HepG2 (cell line): Measurements from ENCODE around the gene MTOR. TPM values are rescaled to one million over a fixed set of nuclear protein-coding genes. Genes with fewer than 3 reads are reported as not detected.

ENCODE experiments used
- CEBPZ ChIP-seq: IDR thresholded peaks from 2 replicates; pipeline ENCODE4 v1.6.1; 2012; ENCODE audit warnings: low read length, improper control_type of control experiment
- CTCF ChIP-seq: sonication (generic); formaldehyde crosslinking; IDR thresholded peaks from 2 replicates; pipeline ENCODE4 v1.5.0; 2020; ENCODE audit warnings: mild to moderate bottlenecking, missing genetic modification reagents, moderate library complexity
- MEIS2 ChIP-seq: sonication (generic); formaldehyde crosslinking; IDR thresholded peaks from 2 replicates; pipeline ENCODE4 v1.9.0; 2021; ENCODE audit warnings: mild to moderate bottlenecking, missing genetic modification reagents
- MLX ChIP-seq: IDR thresholded peaks from 2 replicates; pipeline ENCODE4 v1.6.1; 2016
- NFKBIZ ChIP-seq: IDR thresholded peaks from 2 replicates; pipeline ENCODE4 v1.6.1; 2018; ENCODE audit warnings: missing genetic modification reagents, missing compliant biosample characterization
- NR2F1 ChIP-seq, 2 experiments: fragments of 450-650 bp in 1 of 2; formaldehyde crosslinking in 1 of 2; IDR thresholded peaks; 2 replicates each; pipeline versions ENCODE4 v1.5.0 to v1.6.1; 2016 to 2020; ENCODE audit warnings: mild to moderate bottlenecking in 1 of 2, missing compliant biosample characterization in 1 of 2, missing genetic modification reagents in 1 of 2, moderate library complexity in 1 of 2
- PLRG1 ChIP-seq: fragments of 450-650 bp; conservative IDR thresholded peaks from 2 replicates; pipeline ENCODE4 v1.6.1; 2016
- POLR2AphosphoS5 ChIP-seq: IDR thresholded peaks from 2 replicates; pipeline ENCODE4 v1.6.1; 2012; ENCODE audit warnings: low read depth, low read length
- RBFOX2 ChIP-seq: fragments of 200-400 bp; formaldehyde crosslinking; IDR thresholded peaks from 2 replicates; pipeline ENCODE4 v1.6.1; 2017; ENCODE audit warnings: low read depth, mild to moderate bottlenecking, low read length
- SIN3A ChIP-seq: IDR thresholded peaks from 2 replicates; pipeline ENCODE4 v1.6.1; 2011; ENCODE audit warnings: low read depth, mild to moderate bottlenecking, control low read depth, low read length, borderline replicate concordance
- SIX1 ChIP-seq: sonication (generic); formaldehyde crosslinking; IDR thresholded peaks from 2 replicates; pipeline ENCODE4 v1.4.0; 2020; ENCODE audit warnings: missing genetic modification reagents, borderline replicate concordance
- SP4 ChIP-seq: sonication (generic); formaldehyde crosslinking; IDR thresholded peaks from 2 replicates; pipeline ENCODE4 v1.8.1; 2023; ENCODE audit warnings: mild to moderate bottlenecking, missing genetic modification reagents
- SP5 ChIP-seq: IDR thresholded peaks from 2 replicates; pipeline ENCODE4 v1.6.1; 2016; ENCODE audit warnings: low read depth, borderline replicate concordance
- ZNF276 ChIP-seq: sonication (generic); formaldehyde crosslinking; IDR thresholded peaks from 2 replicates; pipeline ENCODE4 v1.4.0; 2020; ENCODE audit warnings: mild to moderate bottlenecking, low read depth, missing genetic modification reagents
- ZNF367 ChIP-seq: sonication (generic); formaldehyde crosslinking; IDR thresholded peaks from 2 replicates; pipeline ENCODE4 v1.4.0; 2020; ENCODE audit warnings: missing genetic modification reagents, borderline replicate concordance
- ZNF431 ChIP-seq: sonication (generic); formaldehyde crosslinking; IDR thresholded peaks from 2 replicates; pipeline ENCODE4 v1.9.0; 2022; ENCODE audit warnings: missing genetic modification reagents, low read depth, mild to moderate bottlenecking, borderline replicate concordance
- ZNF558 ChIP-seq: sonication (generic); formaldehyde crosslinking; IDR thresholded peaks from 2 replicates; pipeline ENCODE4 v1.9.0; 2022; ENCODE audit warnings: mild to moderate bottlenecking, missing genetic modification reagents, borderline replicate concordance
- ZNF691 ChIP-seq: sonication (generic); formaldehyde crosslinking; IDR thresholded peaks from 2 replicates; pipeline ENCODE4 v1.4.0; 2020; ENCODE audit warnings: missing genetic modification reagents, low read depth, mild to moderate bottlenecking, borderline replicate concordance
- ZSCAN12 ChIP-seq: sonication (generic); formaldehyde crosslinking; IDR thresholded peaks from 2 replicates; pipeline ENCODE4 v1.9.0; 2021; ENCODE audit warnings: mild to moderate bottlenecking, missing genetic modification reagents
- polyA plus RNA-seq, 8 experiments: library from polyadenylated mRNA; depleted of rRNA in 3 of 8; stranded (reverse) in 7 of 8; unstranded in 1 of 8; fragments of >200 nt; fragmentation: Illumina TruSeq in 4 of 8; extraction: Trizol in 4 of 8; gene quantifications; 2 replicates each; pipeline versions ENCODE4 v1.2.1 to v1.2.3, GENCODE V29; 2011 to 2016; ENCODE audit warnings: low read depth in 4 of 8, missing spikeins in 1 of 8, mixed read lengths in 1 of 8; ENCODE audit not compliant: insufficient read depth in 1 of 8
- total RNA-seq, 5 experiments: library from RNA; depleted of rRNA; stranded (reverse); fragments of >200 nt; fragmentation: Illumina TruSeq; extraction: Trizol; gene quantifications; 2 replicates each; pipeline ENCODE4 v1.2.3, GENCODE V29; 2016; ENCODE audit warnings: low read depth in 1 of 5

The MTOR gene
- total and polyA plus RNA-seq, 2 of the 13 experiments (the other 11 are each of a cell fraction or from before 2014, with no cell fraction given): 24.6 to 34.6 TPM

- peak; percentile 84 for TF ChIP-seq CEBPZ
- TF ChIP-seq ZNF431 (CRISPR knock-in tag): no peak
- no peak; the same call in 1 of the 2 replicates for TF ChIP-seq ZNF558 (CRISPR knock-in tag)
- TF ChIP-seq MLX: no peak
- TF ChIP-seq SP4 (CRISPR knock-in tag): peak; percentile 91
- TF ChIP-seq ZNF367 (CRISPR knock-in tag): no peak
- TF ChIP-seq ZSCAN12: 0 out of 2 replicates have a peak, but pooled peaks have one; percentile 13
- peak; percentile 79 for TF ChIP-seq POLR2AphosphoS5
- peak; percentile 46; the same call in 1 of the 2 replicates for TF ChIP-seq SIX1 (CRISPR knock-in tag)
- peak; percentile 87 for TF ChIP-seq RBFOX2
- no peak for TF ChIP-seq MEIS2 (CRISPR knock-in tag)
- TF ChIP-seq SIN3A: no peak; the same call in 1 of the 2 replicates
- TF ChIP-seq ZNF691 (CRISPR knock-in tag): peak; percentile 62; the same call in 1 of the 2 replicates
- TF ChIP-seq CTCF (CRISPR knock-in tag): peak; percentile 52
- TF ChIP-seq NR2F1 (CRISPR knock-in tag; IDR thresholded peaks at IDR 0.05): no peak
- 0 out of 2 replicates have a peak, but pooled peaks have one; percentile 24 for TF ChIP-seq SP5 (CRISPR knock-in tag)
- no peak for TF ChIP-seq PLRG1
- TF ChIP-seq ZNF276 (CRISPR knock-in tag): no peak
- 0 out of 2 replicates have a peak, but pooled peaks have one; percentile 17 for TF ChIP-seq NFKBIZ (CRISPR knock-in tag)
These were observed at the start of gene MTOR (continued) for GRCh38 chr1:11262171-11263049.
